ENCODE measurements around the gene AVP. TPM values are rescaled to one million over a fixed set of nuclear protein-coding genes. Genes with fewer than 3 reads are reported as not detected.
A peak's percentile ranks its signal among the peaks of the same experiment; 100 is the strongest.

Gene AVP
- total and polyA plus RNA-seq, 2 donors from 2014 or later = 2.1 TPM; not detected in 1

DNA sequence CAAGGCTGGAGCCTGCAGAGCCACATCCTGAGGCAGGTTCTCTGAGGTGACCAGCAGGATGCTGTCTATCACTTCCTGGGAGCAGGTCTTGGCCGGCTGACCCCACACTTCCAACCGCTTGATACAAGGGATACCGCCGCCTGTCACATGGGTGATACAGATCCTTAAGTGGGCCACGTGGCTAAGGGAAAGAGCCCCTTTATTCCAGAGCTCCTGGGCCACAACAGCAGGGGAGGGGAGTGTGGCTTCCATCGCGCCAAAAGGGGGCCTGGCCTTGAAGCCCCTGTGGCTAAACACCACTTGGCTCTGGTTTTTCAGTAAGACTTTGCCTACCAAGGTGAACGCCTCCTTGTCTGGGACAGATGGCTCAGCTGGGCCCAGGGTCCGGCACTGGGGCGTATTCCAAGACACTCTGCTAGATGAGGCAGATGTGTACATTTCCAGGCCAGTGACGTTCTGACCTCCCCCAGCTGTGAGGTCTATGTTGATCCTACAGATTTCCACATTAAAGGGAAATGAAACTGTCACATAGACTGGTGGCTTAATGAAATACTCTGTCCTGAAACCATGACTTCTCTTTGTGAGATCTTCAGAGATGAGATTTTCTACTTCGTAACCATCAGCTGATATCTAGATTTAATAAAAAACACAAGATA, 37.6 kb upstream of the AVP start:
- intact Hi-C loops (cut with DNase I) = no loop called here
- Histone ChIP-seq H3K27ac (ENCODE audit: low read depth in 2 of 2, low read length in 2 of 2) (no peak overlapping the region), H3K27me3 (ENCODE audit: control insufficient read depth, insufficient read depth, low read length) (no peaks in the 10 kb centered on the region), H3K9ac (ENCODE audit: low read length in 3 of 3) (no peak overlapping the region), H3K4me1 (ENCODE audit: control insufficient read depth in 2 of 3, insufficient read depth in 2 of 3, low read depth in 1 of 3, low read length in 3 of 3) (no peaks in the 10 kb centered on the region), H3K36me3 (ENCODE audit: control insufficient read depth in 2 of 3, insufficient read depth in 3 of 3, low read length in 3 of 3) (peaks cover 0 to 10% (median 6%) of the 10 kb centered on the region in 3 donors), H3K4me3 (ENCODE audit: low read length in 3 of 3) (no peak overlapping the region), H3K9me3 (ENCODE audit: control insufficient read depth in 2 of 3, insufficient read depth in 1 of 3, low read length in 3 of 3) (no peaks in the 10 kb centered on the region)
- peak in 1 of 5 donors; percentile 49 for DNase-seq
- TF ChIP-seq, protein P1, sequence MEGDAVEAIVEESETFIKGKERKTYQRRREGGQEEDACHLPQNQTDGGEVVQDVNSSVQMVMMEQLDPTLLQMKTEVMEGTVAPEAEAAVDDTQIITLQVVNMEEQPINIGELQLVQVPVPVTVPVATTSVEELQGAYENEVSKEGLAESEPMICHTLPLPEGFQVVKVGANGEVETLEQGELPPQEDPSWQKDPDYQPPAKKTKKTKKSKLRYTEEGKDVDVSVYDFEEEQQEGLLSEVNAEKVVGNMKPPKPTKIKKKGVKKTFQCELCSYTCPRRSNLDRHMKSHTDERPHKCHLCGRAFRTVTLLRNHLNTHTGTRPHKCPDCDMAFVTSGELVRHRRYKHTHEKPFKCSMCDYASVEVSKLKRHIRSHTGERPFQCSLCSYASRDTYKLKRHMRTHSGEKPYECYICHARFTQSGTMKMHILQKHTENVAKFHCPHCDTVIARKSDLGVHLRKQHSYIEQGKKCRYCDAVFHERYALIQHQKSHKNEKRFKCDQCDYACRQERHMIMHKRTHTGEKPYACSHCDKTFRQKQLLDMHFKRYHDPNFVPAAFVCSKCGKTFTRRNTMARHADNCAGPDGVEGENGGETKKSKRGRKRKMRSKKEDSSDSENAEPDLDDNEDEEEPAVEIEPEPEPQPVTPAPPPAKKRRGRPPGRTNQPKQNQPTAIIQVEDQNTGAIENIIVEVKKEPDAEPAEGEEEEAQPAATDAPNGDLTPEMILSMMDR (IDR thresholded peaks at IDR 0.05; ENCODE audit: borderline replicate concordance, extremely low read depth, insufficient read depth) = no peak
- FAIRE-seq = no peak

DNA sequence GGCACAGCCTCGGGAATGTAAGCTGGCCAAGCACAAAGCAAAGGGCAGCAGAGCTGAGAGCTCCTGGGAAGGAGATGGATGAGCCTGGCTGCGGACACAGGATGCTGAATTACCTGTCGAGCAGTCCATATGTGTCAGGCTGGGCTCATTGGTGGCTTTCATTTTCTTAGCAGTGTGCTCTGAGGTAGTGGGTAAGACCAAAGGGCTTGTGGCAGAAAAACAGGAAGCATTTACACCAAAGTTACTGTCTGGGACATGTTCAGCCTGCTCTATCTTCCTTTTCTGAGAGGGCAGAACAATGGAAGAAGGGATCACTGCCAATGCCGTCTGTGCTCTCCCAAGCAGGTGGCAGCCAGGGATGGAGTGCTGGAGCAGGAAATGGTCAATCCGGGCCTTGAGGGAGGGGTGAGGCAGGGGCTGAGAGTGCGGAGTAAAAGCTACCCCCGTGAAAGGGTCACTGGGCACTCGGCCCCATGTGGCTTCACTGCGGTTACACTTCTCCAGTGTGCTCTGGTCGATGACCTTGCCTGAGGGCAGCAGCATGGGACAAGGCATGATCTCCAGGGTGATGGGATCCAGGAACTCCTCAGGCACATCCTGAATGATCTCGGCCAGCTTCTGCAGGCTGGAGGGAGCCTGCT, 36.9 kb upstream of the AVP start:
- peaks cover 0 to 10% (median 6%) of the 10 kb centered on the region in 3 donors for H3K36me3 ChIP-seq (ENCODE audit: control insufficient read depth in 2 of 3, insufficient read depth in 3 of 3, low read length in 3 of 3)
- intact Hi-C loops (cut with DNase I) = no loop called here
- no peak for FAIRE-seq
- peak in 1 of 5 donors; percentile 39 for DNase-seq
- H3K9me3 ChIP-seq (ENCODE audit: control insufficient read depth in 2 of 3, insufficient read depth in 1 of 3, low read length in 3 of 3) = no peaks in the 10 kb centered on the region
- no peak overlapping the region for H3K27ac ChIP-seq (ENCODE audit: low read depth in 2 of 2, low read length in 2 of 2)
- H3K9ac ChIP-seq (ENCODE audit: low read length in 3 of 3) = no peak overlapping the region
- no peak overlapping the region for H3K4me3 ChIP-seq (ENCODE audit: low read length in 3 of 3)
- TF ChIP-seq, protein P1 (IDR thresholded peaks at IDR 0.05; ENCODE audit: borderline replicate concordance, extremely low read depth, insufficient read depth) = no peak
- no peaks in the 10 kb centered on the region for H3K4me1 ChIP-seq (ENCODE audit: control insufficient read depth in 2 of 3, insufficient read depth in 2 of 3, low read depth in 1 of 3, low read length in 3 of 3)
- no peaks in the 10 kb centered on the region for H3K27me3 ChIP-seq (ENCODE audit: control insufficient read depth, insufficient read depth, low read length)

DNA sequence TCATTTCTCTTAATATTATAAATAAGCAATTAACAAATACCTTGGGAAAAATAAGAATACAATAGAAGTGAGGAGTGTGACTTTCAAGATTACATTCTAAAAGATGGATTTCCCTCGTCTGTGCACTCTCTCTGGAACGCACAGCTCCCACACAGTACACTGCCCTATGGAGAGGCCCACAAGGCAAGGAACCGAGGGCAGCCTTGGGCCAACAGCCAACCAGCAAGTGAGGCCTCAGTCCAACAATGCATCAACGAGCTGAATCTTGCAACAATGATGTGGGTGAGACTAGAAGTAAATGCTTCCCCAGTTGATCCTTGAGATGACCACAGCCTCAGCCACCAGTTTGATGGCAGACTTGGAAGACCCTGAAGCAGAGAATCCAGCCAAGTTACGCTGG, 34.5 kb upstream of the AVP start:
- H3K9me3 ChIP-seq (ENCODE audit: control insufficient read depth in 2 of 3, insufficient read depth in 1 of 3, low read length in 3 of 3) = no peaks in the 10 kb centered on the region
- intact Hi-C loops (cut with DNase I) = loop anchor here (10.0 kb wide), 1 partner anchor 64 kb away; no protein-coding TSS in a partner anchor
- H3K36me3 ChIP-seq (ENCODE audit: control insufficient read depth in 2 of 3, insufficient read depth in 3 of 3, low read length in 3 of 3) = peaks cover 0 to 10% (median 6%) of the 10 kb centered on the region in 3 donors
- no peak overlapping the region for H3K9ac ChIP-seq (ENCODE audit: low read length in 3 of 3)
- H3K4me1 ChIP-seq (ENCODE audit: control insufficient read depth in 2 of 3, insufficient read depth in 2 of 3, low read depth in 1 of 3, low read length in 3 of 3) = no peaks in the 10 kb centered on the region
- H3K4me3 ChIP-seq (ENCODE audit: low read length in 3 of 3) = no peak overlapping the region
- H3K27me3 ChIP-seq (ENCODE audit: control insufficient read depth, insufficient read depth, low read length) = no peaks in the 10 kb centered on the region
- DNase-seq = peak in 1 of 5 donors; percentile 7
- FAIRE-seq = no peak
- no peak overlapping the region for H3K27ac ChIP-seq (ENCODE audit: low read depth in 2 of 2, low read length in 2 of 2)
- TF ChIP-seq, protein P1 (IDR thresholded peaks at IDR 0.05; ENCODE audit: borderline replicate concordance, extremely low read depth, insufficient read depth) = no peak

Measured in kidney (tissue), 14 donors.